ENCODE measurements around the gene RAVER2.
"Not testable (repeated sequence)": the region's sequence is repeated elsewhere in the genome, so short reads cannot be mapped to it uniquely, and the experiment has no call there.

RAVER2 gene, protein sequence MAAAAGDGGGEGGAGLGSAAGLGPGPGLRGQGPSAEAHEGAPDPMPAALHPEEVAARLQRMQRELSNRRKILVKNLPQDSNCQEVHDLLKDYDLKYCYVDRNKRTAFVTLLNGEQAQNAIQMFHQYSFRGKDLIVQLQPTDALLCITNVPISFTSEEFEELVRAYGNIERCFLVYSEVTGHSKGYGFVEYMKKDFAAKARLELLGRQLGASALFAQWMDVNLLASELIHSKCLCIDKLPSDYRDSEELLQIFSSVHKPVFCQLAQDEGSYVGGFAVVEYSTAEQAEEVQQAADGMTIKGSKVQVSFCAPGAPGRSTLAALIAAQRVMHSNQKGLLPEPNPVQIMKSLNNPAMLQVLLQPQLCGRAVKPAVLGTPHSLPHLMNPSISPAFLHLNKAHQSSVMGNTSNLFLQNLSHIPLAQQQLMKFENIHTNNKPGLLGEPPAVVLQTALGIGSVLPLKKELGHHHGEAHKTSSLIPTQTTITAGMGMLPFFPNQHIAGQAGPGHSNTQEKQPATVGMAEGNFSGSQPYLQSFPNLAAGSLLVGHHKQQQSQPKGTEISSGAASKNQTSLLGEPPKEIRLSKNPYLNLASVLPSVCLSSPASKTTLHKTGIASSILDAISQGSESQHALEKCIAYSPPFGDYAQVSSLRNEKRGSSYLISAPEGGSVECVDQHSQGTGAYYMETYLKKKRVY
- 0.91 to 5.3 (median 2.6) reads per million in 18 experiments for total RNA-seq

DNA sequence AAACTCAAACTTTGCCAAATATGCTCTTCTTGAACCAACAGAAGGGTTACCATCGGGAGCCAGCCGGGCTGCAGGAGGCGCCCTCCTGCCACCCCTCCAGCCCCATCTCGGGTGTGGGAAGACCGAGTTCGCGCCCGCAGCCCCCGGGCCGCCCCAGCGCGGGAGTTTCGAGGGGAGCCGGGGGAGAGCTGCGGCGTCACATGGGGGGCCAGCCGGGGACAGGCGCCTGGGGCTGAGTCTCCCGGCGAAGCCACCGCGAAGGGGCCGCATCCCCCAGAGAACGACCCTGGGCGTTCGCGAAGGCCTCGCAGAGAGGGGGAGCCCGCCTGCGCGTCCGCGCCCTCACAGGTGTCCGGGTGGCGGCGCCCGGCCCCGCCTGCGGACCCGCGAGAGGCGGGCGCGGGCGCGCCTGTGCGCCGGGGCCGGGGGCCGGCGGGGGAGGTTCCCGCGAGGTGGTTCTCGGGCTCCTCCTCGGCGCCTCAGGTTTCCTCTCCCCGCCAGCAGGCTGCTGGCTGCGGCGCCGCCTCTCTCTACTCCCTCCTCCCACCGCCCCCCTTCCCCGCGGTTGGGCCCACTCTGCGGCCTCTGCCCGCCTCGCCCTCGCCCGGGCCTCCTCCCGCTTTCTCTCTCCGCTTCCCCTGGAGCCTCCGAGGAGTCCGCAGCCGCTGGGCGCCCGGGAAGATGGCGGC lies at the start of gene RAVER2:
Gene RAVER2, plus strand, starts transcription at position 584 of the 689 bp plus-strand sequence. Its CDS starts 98 bp downstream, at position 682.
- DNase-seq, result peak; percentile 39 to 40

DNA sequence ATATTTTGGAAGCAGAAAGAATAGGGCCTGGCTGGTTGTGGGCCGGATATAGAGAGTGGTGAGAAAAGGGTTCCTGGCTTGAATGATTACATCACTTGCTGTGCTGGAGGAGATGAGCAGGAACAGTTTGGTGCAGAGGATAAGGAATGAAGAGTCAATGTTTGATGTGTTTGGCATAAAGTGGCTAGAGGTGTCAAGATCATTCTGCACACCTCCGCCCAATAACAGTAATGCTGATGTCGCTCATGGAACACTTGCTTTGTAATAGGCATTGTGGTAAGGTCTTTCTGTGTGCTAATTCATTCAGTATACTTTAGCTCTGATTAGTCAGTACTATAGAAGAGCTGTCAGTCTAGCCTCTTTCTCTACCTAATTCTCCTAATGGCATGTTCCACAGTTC lies 48.0 kb upstream of the RAVER2 start:
- DNase-seq, result no peak

DNA sequence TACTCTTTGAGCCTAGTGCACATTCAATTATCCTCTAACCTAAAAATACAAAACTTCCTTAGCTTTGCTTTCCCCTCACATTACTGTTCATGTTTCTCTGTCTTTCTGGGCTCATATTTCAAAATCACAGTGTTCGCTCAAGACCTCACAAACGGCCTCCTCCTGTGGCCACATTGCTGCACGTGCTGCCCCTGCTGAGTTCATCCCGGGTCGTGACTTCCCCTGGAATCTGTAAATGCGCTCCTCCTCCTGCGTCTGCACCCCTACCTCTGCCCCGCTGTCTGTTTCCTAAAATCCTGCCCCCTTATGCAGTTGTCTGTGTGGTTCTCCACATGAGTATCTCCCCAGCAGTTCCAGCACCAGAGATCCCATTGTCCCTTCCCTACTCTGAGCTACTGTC lies 45.5 kb upstream of the RAVER2 start:
- no peak for DNase-seq

DNA sequence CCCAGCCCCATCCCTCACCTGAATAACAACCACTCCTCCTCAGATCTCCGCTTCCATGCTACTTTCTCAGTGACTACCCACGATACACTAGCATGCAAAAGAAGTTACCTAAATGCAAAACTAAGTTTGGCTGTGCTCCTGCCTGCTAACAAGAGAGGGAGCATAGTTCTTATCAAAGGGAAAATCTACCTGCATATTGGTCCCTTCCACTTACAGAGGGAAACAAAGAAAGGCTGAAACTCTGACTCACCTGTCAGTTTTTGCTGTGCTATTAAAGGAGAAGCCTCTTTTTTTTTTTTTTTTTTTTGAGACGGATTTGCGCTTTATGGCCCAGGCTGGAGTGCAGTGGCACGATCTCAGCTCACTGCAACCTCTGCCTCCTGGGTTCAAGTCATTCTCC lies 43.8 kb upstream of the RAVER2 start:
- no peak for DNase-seq

DNA sequence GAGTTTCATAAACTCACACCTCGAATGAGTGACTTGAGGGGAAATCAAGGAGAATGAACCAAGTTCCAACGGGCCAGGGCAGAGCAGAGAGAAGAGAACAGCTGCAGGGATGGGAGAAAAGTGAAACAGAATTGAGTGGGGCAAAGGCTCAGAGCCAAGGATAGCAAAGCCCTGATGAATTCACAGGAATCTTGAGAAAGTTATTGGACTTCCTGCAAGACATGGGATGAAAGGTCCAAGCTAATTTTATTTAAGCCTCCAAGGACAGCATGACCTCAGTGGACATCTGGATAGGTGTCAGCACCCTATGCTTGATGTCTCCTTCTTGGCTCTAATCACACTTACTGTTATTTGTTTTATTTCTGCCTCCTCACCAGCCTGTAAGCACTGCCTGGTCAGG lies 43.0 kb upstream of the RAVER2 start:
- no peak for DNase-seq

DNA sequence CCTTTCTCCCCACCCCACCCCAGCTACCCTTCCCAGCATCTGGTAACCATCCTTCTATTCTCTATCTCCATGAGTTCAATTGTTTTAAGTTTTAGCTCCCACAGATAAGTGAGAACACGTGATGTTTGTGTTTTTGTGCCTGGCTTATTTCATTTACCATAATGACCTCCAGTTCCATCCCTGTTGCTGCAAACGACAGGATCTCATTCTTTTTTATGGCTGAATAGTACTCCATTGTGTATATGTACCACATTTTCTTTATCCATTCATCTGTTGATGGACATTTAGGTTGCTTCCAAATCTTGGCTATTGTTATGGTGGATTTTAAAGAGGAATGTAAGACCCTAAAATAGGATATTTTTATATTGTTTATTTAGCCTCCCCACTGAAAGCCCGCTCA lies 42.2 kb upstream of the RAVER2 start:
- DNase-seq, result not testable (repeated sequence)

DNA sequence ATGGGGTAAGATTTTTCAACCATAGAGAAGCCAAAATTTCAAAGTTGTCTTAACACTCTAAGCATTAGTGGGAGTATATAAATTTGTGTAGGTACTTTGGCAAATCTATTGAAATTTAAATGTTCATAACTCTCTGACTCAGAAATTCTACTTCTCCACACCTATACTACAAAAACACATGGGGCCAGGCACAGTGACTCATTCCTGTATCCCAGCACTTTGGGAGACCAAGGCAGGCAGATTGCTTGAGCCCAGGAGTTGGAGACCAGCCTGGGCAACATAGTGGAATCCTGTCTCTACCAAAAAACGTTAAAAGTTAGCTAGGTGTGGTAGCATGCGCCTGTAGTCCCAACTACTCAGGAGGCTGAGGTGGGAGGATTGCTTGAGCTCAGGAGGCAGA lies 41.3 kb upstream of the RAVER2 start:
- DNase-seq, result no peak

DNA sequence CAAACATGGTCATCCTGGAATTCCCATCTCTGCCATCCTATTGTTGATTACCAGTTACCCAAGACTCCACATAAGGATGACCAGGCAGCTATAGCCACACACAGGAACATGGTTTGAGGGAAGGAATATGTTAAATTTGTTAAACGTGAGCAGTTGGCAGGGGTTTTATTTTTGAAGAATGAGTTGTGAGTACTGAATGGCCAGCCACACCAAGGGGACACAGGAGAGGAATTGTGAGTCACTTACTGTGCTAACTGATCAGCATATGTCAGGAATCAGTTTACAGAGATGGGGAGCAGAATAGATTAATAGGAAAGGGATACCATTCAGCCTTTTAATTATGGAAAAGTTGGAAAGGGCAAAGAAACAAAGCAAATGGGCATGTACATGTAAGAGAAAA lies 39.3 kb upstream of the RAVER2 start:
- DNase-seq, result no peak

DNA sequence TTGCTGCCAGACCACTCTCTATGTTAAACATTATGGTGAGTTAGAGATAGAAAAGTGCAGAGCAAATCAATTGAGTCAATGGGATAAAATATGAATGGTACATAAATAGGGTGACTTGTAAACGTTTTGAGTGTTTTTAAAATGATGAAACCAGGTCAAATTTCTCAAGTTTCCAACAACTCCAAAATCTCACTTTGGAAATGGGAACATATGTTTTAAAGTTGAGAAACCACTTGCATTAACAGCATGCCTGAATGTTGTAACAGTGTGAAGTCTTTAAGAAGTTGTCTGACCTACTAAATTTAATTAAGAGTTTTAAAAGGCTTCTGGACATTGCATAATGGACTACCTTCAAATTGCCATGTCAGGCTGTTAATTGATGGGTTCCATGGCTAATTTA lies 33.6 kb upstream of the RAVER2 start:
- DNase-seq, result peak in 1 of 2 donors; percentile 17

DNA sequence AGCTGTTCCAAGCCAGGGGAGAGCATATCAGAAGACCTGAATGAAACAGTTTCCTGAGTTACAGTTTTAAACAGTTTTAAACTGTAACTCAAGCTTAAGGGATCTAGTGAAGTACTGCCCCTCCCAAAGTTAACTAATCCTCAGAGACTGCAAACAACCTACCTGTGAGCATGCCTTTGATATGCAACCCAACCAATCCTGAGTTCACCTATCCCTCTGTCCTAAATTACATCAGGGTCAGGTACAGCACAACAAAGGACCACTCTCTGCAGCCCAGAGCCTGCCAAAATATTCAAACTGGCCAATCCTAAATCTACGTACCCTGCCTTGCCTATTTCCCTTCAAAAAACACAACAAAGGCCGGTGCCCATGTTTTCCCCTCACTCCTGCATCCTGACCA lies 32.8 kb upstream of the RAVER2 start:
- no peak for DNase-seq

DNA sequence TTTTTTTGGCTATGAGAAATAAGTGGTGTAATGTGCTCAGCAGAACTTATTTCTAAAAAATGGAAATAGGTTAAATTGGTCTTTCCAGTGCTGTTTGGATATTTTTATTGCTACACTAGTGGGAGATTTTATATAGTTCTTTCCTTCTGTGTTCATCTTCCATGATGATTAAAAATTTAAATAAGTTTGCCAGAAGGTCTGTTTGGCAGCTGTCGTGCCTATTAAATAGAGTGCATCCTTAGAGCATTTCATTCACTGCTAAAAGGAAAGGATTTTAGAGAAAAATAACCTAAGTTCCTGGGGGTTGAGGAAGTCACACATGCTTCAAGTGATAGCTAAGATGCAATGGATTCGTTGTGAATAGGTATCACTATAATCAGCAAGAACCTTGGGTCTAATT lies 29.7 kb upstream of the RAVER2 start:
- DNase-seq, result no peak

DNA sequence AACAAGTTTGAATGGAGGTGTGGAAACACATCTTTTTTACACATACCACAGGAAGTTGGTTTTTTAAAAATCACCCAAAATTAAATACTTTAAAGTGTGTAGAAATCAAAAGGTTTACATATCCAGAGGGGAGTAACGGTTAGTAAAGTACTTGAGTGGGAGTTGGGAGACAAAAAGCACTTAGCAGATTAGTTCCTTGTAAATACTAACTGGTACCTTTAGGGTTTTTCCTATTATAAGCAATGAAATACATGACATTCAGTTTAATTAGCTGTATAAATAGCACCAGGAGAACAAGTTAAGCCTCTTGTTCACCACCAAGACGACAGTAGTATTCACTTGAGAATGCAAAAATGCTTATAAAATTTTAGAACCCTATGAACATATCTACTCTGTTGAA lies 23.7 kb upstream of the RAVER2 start:
- no peak for DNase-seq

DNA sequence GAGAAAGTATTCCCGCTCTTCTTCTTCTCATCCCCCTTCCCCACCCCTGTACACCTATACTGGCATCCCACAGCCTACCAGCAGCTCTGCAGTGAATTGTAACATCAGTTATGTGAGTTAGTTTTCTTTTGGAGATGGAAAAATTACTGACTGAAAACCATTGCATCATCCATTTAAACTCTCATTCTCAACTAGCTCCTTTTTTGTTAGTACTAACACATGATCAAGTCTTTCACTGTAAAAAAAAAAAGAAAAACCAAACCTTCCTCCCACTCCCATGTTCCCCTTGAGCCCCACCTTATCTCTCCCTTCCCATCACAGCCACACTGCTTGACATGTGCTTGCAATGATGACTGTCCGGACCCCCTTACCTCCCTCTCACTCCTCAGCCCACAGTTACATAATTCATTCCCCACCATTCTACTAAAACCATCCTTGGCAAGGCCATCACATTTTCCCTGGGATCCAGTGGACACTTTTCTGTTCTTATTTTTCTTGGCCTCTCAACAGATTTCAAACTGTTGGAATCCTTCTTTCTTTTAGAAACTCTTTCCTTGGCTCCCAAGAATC lies 23.2 kb upstream of the RAVER2 start:
- no peak for DNase-seq

DNA sequence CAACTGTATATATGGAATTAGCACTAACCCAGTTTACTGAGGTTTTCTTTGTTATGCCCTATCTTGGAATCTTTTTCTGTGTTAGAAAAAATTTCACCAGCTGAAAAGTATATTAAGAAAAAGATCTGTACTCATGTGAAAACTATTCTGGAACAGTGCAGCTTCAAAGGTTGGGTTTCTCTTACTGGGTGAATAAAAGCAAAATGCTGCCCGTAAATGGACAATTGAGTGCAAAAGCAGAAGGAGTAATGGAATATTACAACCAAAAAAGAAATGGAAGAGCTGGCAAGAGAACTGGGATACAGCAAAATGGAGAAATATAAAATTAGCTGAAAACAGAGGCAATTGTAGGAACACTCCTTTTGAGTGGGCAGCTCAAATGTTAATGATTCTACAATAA lies 17.0 kb upstream of the RAVER2 start:
- DNase-seq, result no peak

DNA sequence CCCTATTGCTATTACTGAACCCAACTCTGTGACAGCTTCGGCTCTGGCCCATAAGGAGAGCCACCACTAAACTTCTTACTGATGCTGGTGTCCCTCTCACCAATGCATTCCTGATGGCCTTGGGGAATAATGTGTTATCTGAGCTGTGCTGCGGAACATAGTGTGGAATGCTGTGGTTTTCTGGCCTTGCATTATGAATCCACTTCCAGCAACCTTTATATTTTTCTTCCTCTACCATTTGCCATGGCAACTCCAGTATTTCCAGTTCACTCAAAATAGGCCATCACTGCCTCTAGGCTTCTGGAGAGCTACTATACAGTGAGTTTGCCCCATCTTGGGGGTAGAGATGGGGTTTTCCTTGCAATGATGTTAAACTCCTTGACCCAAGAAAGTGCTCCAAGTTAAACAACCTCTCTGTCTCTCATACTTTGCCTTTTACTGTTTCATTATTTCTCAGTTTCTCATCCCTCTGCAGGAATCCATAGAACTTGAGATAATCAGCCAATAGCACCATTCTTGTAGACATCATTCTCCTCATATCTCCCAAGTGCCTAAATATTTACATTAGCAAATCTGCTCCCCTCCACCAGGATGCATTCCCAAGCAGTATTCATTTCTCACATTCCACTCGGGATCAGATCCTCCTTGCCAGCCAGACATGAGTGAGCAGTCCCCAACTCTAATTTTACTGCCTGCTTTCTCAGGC lies 11.1 kb upstream of the RAVER2 start:
- DNase-seq, result no peak

DNA sequence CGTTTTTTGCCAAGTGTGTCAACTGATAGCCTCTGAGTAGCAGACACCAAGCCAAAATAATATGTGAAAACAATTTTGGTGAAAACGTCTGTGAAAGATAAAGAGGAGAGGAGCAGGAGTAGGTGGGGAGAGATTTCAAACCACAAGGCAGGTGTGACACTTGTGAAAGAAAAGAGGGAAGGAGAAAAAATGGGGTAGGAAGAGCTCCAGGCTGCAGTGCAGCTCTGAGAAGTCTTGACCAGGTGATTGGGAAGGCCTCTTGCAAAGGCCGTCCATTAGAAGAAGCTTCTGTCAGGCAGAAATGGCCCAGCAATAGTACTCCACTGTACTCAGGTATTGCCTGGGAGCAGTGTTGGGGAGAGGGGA lies 10.6 kb upstream of the RAVER2 start:
- no peak for DNase-seq

DNA sequence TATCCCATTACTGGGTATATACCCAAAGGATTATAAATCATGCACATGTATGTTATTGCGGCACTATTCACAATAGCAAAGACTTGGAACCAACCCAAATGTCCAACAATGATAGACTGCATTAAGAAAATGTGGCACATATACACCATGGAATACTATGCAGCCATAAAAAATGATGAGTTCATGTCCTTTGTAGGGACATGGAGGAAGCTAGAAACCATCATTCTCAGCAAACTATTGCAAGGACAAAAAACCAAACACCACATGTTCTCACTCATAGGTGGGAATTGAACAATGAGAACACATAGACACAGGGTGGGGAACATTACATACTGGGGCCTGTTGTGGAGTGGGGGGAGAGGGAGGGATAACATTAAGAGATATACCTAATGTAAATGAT lies 4.2 kb upstream of the RAVER2 start:
- DNase-seq, result not testable (repeated sequence)

DNA sequence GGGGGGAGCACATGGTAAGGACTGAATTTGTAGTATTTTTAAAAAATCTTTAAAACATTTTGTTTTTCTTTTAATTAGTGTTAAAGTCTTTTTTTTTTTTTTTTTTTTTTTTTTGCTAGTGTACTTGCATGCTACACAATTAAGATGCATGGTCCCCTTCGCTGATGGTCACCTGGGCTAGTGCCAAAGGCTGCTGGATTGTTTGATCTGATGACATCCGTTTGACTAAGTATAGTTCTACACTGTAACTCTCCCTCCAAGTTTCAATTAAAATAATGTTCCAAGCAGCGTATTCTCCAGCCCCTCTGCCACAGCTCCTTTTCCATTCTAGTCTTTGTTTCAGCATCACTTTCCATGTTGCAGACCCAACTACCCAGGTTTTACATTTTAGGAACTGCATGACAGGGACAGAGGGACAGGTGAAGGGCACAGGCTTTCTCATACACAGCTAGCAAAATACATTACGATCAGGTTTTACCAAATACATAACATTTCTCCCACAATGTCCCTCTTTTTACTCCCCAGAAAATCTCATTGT lies 852 bp upstream of the RAVER2 start:
- DNase-seq, result no peak

DNA sequence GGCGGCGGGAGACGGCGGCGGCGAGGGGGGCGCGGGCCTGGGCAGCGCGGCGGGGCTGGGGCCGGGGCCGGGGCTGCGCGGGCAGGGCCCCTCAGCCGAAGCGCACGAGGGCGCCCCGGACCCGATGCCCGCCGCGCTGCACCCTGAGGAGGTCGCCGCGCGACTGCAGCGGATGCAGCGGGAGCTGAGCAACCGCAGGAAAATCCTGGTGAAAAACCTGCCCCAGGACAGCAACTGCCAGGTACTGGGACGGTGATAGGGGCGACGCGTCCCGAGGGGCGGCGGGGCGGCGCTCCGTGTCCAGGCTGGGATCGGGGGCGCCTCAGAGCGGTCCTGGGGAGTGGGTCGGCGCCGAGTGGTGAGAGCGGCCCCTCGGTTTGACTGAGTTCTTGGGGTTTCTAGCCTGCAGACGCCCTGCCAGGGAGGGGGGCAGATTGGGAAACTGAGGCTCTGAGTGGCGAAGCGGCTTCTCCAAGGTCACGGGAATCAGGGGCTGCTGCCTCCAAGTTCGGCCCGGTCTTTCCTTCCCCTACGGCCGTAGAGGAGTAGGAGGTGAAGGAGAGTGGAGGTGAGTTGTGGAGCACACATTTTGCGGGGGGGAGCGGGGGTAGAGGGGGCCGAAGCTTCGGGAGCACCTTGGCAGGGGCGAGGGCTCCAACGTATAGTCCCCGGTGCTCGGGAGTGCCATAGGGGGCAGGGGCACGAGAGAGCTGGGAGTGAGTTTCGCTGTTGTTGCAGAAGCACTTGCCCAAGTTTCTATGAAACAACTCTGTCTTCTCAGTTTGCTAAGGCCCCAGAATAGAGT lies 508 bp downstream of the RAVER2 start:
- DNase-seq, result peak; percentile 16 to 25

DNA sequence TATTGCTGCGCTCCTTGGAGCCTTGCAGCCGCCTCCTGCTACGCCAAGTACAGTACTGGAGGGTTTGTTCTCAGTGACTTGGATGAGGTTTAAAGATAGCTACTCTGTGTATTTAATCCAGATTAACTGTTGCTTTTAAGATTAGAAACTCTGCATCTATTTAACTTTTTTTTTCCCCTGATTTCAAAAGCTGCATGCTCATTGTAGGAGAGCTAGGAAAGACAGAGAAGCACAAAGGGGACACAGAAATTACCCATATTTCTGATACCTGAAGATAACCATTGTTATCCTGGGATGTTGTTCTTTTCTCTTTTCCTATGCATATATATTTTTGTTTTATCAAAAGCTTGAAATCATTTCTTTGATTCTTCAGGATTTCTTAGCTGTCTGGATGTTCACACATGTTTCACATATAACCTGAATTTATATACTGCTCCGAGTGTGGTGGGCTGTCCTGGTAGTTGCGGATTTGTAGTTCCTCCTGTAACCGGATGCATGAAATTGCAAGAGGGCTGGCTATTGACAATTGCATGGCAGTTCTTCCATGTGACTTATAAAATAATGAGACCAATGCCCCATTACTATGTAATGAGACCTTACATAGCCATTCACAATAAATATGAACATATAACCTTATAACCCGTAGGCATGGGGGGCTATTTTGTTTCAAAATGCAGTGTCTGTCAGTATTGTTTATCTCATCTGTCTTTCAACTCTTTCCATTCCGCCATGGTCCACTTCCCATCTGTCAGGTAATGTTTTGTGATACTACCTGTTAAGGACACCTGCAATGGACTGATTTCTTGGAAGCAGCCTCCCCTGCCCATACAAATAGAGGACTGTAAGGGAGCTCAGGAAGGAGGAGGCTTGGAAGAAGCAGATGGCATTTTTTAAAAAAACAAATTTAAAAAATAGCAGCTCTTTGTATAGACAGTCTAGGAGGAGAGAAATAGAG lies 1.4 kb downstream of the RAVER2 start:
- peak; percentile 31 to 41 for DNase-seq

Measured in inflammatory macrophage (primary cell).